Gastrocnemius medialis (tissue), 4 donors: ENCODE results near the gene SMAD9. TPM values are rescaled to one million over a fixed set of nuclear protein-coding genes. Genes with fewer than 3 reads are reported as not detected.

Experiments
- ATAC-seq, 2 donors: fragments of 150-250 bp; one replicate each; pipeline ENCODE4 v1.9.1; 2016
- DNase-seq, 2 donors: peaks; one replicate each; pipeline ENCODE4 v3.0.0-alpha.2; 2019
- H3K27ac ChIP-seq, 4 donors: fragments of 200-600 bp; sonication (generic); 1 replicate in 1 of 4; 2 replicates in 3 of 4; pipeline ENCODE4 v1.5.1; 2016 to 2018; ENCODE audit warnings: mild to moderate bottlenecking in 2 of 4, moderate library complexity in 1 of 4
- H3K27me3 ChIP-seq, 3 donors: fragments of 200-600 bp; sonication (generic) in 2 of 3; 1 replicate in 1 of 3; 2 replicates in 2 of 3; pipeline versions ENCODE4 v1.5.1 to v1.6.0; 2016 to 2019; ENCODE audit warnings: mild to moderate bottlenecking in 1 of 3, moderate library complexity in 1 of 3
- H3K36me3 ChIP-seq, 2 donors: fragments of 200-600 bp; sonication (generic) in 1 of 2; one replicate each; pipeline ENCODE4 v1.5.1; 2017 to 2018
- H3K4me1 ChIP-seq, 2 donors: fragments of 200-600 bp; sonication (generic) in 1 of 2; one replicate each; pipeline ENCODE4 v1.5.1; 2016 to 2017; ENCODE audit warnings: mild to moderate bottlenecking in 2 of 2
- H3K4me3 ChIP-seq, 4 donors: fragments of 200-600 bp; sonication (generic) in 3 of 4; 1 replicate in 1 of 4; 2 replicates in 3 of 4; pipeline ENCODE4 v1.5.1; 2016 to 2019; ENCODE audit warnings: mild to moderate bottlenecking in 2 of 4
- H3K9me3 ChIP-seq, 3 donors: fragments of 200-600 bp; sonication (generic) in 2 of 3; 1 replicate in 1 of 3; 2 replicates in 2 of 3; pipeline ENCODE4 v1.5.1; 2016 to 2019
- CTCF ChIP-seq, 5 experiments: fragments of 450-650 bp in 3 of 5; fragments of 200-600 bp in 2 of 5; sonication (generic) in 2 of 5; IDR thresholded peaks in 4 of 5; conservative IDR thresholded peaks in 1 of 5; 1 replicate in 4 of 5; 2 replicates in 1 of 5; pipeline ENCODE4 v1.5.1; 2016 to 2019; ENCODE audit warnings: antibody characterized with exemption in 5 of 5, mild to moderate bottlenecking in 3 of 5, moderate library complexity in 3 of 5
- POLR2A ChIP-seq, 2 donors: fragments of 450-650 bp; IDR thresholded peaks; one replicate each; pipeline ENCODE4 v1.6.1; 2017; ENCODE audit warnings: antibody characterized with exemption in 2 of 2, mild to moderate bottlenecking in 2 of 2, moderate library complexity in 2 of 2
- in situ Hi-C, 4 donors: fragments of 200-750 bp; cut with MboI; loops; one replicate each; pipeline versions ENCODE4 v1.15.0 to v1.8.0; 2017; ENCODE audit warnings: low sequenced_read_pairs in 4 of 4
- intact Hi-C: fragments of 100-400 bp; cut with DNase I; formaldehyde crosslinking; loops from one replicate; pipeline ENCODE4 v1.15.1; 2023; ENCODE audit warnings: low total_unique reads
- total RNA-seq, 4 donors: library from RNA; depleted of rRNA; stranded (reverse); fragments of >200 nt; gene quantifications; one replicate each; pipeline versions ENCODE4 v1.1.0 to v1.2.3, GENCODE V29; 2016

Gene SMAD9
- total RNA-seq, 4 donors from 2014 or later = 2.2 to 14.9 (median 6.5) TPM

GRCh38 chr13:36819739-36820090 lies 100.3 kb downstream of the SMAD9 start:
- ATAC-seq (peak; percentile 5 to 14), DNase-seq (no peak)
- H3K4me3 ChIP-seq = peak overlapping the region; percentile 82 to 92 (median 84)
- in situ Hi-C loops (no loop called here), intact Hi-C loops (loop anchor here (1.0 to 2.0 kb wide), 2 partner anchors 99 to 473 kb away; partner anchors contain the start of gene SPART)
- peak overlapping the region; percentile 78 to 84 (median 82) for H3K27ac ChIP-seq
- H3K4me1 ChIP-seq = peaks cover 10 to 16% of the 10 kb centered on the region in 2 donors
- H3K27me3 ChIP-seq = no peaks in the 10 kb centered on the region
- no peaks in the 10 kb centered on the region for H3K9me3 ChIP-seq
- TF ChIP-seq CTCF (IDR thresholded peaks at IDR 0.05 in 4 of 5, conservative IDR thresholded peaks at IDR 0.05 in 1 of 5) (no peak), POLR2A (IDR thresholded peaks at IDR 0.05) (no peak)
- H3K36me3 ChIP-seq = no peaks in the 10 kb centered on the region

GRCh38 chr13:36818804-36819738 lies 101.0 kb downstream of the SMAD9 start, which contains the start of gene RFXAP:
Gene RFXAP (plus strand): TSS chr13:36819222. CDS start chr13:36819358, 136 bp downstream.
- H3K4me1 ChIP-seq = peaks cover 10 to 16% of the 10 kb centered on the region in 2 donors
- DNase-seq = peak; percentile 76 to 85
- no peaks in the 10 kb centered on the region for H3K36me3 ChIP-seq
- ATAC-seq = peak; percentile 94 to 95
- peak in 2 of 5 experiments; percentile 15 to 30 for TF ChIP-seq CTCF (IDR thresholded peaks at IDR 0.05 in 4 of 5, conservative IDR thresholded peaks at IDR 0.05 in 1 of 5)
- TF ChIP-seq POLR2A (IDR thresholded peaks at IDR 0.05) = peak; percentile 50 to 52
- in situ Hi-C loops (no loop called here), intact Hi-C loops (loop anchor here (1.0 to 2.0 kb wide), 2 partner anchors 100 to 473 kb away; partner anchors contain the start of gene SPART)
- H3K9me3 ChIP-seq = no peaks in the 10 kb centered on the region
- peak within 1 kb of the TSS; percentile 82 to 92 (median 84) for H3K4me3 ChIP-seq
- peak within 1 kb of the TSS; percentile 78 to 84 (median 82) for H3K27ac ChIP-seq
- H3K27me3 ChIP-seq = no peaks in the 10 kb centered on the region

GRCh38 chr13:36817996-36818803 lies 101.8 kb downstream of the SMAD9 start:
- TF ChIP-seq POLR2A (IDR thresholded peaks at IDR 0.05) = no peak
- no peak for TF ChIP-seq CTCF (IDR thresholded peaks at IDR 0.05 in 4 of 5, conservative IDR thresholded peaks at IDR 0.05 in 1 of 5)
- in situ Hi-C loops (no loop called here), intact Hi-C loops (loop anchor here (2.0 kb wide), 1 partner anchor 101 kb away; no protein-coding TSS in a partner anchor)
- peaks cover 10 to 16% of the 10 kb centered on the region in 2 donors for H3K4me1 ChIP-seq
- peak overlapping the region; percentile 78 to 84 (median 82) for H3K27ac ChIP-seq
- no peak for ATAC-seq
- peak overlapping the region; percentile 82 to 92 (median 84) for H3K4me3 ChIP-seq
- no peaks in the 10 kb centered on the region for H3K27me3 ChIP-seq
- no peaks in the 10 kb centered on the region for H3K36me3 ChIP-seq
- DNase-seq = no peak
- H3K9me3 ChIP-seq = no peaks in the 10 kb centered on the region

GRCh38 chr13:36815062-36815461 lies 105.0 kb downstream of the SMAD9 start:
- intact Hi-C loops = no loop called here
- Histone ChIP-seq H3K27ac (no peak overlapping the region), H3K4me1 (peaks cover 1 to 7% of the 10 kb centered on the region in 2 donors), H3K9me3 (no peaks in the 10 kb centered on the region), H3K4me3 (no peak overlapping the region), H3K36me3 (no peaks in the 10 kb centered on the region), H3K27me3 (no peaks in the 10 kb centered on the region)
- in situ Hi-C loops = no loop called here
- ATAC-seq (no peak), DNase-seq (no peak)
- TF ChIP-seq CTCF (IDR thresholded peaks at IDR 0.05 in 4 of 5, conservative IDR thresholded peaks at IDR 0.05 in 1 of 5) (no peak), POLR2A (IDR thresholded peaks at IDR 0.05) (no peak)
